Measurements from ENCODE around the gene SERPINB6.
A peak's percentile ranks its signal among the peaks of the same experiment; 100 is the strongest.
"Not testable (repeated sequence)": the region's sequence is repeated elsewhere in the genome, so short reads cannot be mapped to it uniquely, and the experiment has no call there.

SERPINB6 gene

DNA sequence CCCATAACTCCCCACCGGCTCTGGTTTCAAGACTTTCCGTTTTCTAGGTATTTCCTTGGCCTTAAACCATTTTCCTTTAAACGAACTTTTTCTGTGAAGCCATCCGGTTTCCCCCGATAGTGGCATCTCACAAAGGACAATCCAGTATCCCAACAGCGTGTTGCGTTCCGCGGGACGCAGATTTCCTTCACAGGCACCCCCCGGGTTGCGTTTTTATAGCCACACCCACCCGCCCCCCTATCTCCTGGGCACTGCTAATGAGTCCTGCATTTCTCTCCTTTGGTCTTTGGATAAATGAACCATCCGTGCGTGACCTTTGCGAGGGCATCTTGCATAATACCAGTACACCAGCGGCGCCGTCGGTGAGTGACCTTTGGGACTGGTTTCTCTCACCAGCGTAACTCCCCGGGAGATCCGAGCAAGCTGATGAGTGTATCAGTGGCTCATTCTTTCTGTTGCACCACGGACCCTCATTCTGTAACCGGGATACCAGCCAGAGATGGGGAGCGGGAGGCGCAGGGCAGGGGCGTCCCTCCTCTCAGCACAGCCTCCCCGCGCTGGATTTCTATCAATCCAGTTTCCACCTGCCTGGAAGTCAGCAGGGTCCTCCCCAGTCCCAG, 27.7 kb upstream of the SERPINB6 start:
- DNase-seq = peak; percentile 43

DNA sequence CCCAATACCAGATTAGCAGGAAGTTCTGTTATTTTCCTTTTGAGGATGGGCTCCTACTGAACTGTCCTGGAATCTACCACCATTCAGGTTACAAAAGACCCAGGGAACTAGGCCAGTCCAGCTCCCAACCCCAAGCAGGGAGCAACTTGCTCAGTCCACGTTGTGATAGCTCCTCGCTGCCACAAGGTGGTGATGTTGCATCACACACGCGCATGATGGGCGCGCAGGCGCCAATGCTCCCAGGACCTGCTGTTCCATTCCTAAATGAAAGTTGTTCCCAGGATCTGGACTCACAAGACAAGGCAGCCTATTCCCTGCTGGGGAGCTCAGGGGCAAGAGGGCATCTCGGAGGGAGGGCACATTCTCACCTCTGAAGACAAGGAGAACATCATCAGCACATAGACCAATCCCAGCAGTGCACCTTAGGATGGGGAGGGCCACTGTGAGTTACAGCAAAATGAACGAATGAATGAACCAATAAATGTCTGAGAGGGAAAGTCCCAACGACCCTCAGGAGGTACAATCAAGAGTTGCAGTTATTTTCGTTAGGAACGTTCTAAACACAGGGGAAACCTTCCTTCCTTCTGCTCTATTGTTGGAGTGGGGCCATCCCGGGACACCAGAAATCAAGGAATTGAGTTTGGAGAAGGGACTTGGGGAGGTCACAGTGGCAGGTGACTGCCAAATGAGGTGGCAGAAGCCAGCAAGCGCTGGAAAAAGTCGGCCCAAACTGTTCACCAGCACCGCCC, 27.1 kb upstream of the SERPINB6 start:
- not testable (repeated sequence) for DNase-seq

DNA sequence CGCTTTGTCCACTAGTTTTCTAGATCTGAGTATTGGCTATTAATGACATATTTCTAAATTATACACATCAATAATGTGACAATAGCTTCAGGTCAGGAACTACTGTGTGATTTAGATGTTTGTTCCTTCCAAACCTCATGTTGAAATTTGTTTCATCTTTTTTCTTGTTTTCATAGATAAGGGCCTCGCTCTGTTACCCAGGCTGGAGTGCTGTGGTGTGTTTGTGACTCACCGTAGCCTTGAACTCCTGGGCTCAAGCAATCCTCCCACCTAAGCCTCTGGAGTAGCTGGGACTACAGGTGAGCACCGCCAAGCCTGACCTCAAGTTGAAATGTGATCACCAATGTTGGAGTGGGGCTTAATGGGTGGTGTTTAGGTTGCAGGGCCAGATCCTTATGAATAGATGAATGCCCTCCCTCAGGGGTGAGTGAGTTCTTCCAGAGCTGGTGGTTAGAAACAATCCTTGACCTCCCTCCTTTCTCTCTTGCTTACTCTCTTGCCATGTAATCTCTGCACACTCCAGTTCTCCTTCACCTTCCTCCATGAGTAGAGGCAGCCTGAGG, 22.5 kb upstream of the SERPINB6 start:
- DNase-seq = no peak

DNA sequence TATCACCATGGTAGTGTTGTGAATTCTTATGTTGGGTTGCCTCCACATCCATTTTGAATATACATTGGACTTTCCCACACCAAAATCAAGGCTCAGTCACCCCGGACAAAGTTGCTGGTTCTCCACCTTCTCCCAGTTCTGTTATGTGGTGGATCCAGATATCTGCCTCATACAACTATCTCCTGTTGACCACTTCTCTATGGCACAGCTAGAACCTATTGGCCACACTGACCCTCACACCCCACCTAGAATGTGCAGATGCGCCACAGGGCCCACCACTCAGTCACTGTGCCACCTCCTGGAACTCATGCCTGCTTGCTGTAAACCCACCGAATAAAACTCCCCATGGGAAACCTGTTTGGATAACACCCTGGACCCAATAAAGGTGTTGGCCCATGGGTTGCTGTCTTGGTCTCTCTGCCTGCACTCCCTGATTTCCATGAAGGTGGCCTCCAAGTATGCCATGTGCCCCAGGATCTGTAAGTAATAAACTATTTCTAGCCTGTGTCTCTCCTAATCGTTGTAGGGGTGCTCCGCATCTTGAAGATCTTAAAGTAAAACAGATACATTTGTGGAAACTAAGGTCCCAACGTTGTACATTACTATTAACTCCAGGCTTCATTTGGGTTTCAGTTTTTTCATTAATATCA, 21.1 kb upstream of the SERPINB6 start:
- DNase-seq = no peak

DNA sequence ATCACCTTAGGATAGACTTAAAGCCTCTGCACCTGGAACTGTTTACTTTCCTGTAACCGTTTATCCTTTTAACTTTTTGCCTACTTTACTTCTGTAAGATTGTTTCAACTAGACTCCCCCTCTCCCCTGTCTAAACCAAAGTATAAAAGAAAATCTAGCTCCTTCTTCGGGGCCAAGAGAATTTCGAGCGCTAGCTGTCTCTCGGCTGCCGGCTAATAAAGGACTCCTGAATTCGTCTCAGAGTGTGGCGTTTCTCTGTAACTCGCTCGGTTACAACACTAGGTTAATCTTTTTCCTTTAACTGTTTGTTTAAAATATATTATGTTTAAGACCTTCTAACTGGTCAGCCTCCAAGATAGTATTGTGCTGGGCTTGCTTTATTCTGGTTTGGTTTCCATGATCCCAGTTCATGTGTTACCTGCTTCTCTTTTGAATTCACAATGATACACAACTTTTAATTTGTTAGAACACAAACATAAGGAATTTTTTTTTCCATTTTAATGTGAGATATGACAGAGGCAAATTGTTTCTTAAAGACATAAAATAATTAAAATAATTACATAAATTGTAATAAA, 19.7 kb upstream of the SERPINB6 start:
- no peak for DNase-seq

DNA sequence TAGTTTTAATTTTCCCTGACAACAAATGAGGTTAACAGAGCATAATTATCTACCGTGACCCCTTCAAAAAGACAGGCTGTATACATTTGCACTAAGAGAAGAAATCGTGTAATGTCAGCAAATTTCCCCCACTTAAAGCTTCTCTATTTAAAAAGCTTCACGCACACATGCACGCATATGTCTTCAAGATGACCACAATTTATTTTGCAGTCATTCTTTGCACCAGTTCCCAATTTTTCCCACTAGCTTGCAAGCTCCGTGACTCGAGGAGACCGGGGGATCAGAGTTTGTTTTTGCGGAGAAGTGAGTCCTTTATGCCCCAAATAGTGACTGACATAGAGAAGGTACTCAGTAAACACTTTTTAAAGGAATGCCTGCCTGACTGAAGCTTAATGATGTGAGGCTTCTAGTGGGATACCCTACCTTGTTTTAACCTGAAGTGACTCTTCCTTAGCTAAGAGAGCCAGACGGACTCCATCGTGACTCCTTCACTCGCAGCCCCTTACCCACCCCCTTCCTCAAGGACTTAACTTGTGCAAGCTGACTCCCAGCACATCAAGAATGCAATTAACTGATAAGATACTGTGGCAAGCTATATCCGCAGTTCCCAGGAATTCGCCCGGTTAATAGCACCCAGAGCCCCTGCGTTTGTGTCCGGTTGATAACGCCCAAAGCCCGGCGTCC, 19.0 kb upstream of the SERPINB6 start:
- no peak for DNase-seq

DNA sequence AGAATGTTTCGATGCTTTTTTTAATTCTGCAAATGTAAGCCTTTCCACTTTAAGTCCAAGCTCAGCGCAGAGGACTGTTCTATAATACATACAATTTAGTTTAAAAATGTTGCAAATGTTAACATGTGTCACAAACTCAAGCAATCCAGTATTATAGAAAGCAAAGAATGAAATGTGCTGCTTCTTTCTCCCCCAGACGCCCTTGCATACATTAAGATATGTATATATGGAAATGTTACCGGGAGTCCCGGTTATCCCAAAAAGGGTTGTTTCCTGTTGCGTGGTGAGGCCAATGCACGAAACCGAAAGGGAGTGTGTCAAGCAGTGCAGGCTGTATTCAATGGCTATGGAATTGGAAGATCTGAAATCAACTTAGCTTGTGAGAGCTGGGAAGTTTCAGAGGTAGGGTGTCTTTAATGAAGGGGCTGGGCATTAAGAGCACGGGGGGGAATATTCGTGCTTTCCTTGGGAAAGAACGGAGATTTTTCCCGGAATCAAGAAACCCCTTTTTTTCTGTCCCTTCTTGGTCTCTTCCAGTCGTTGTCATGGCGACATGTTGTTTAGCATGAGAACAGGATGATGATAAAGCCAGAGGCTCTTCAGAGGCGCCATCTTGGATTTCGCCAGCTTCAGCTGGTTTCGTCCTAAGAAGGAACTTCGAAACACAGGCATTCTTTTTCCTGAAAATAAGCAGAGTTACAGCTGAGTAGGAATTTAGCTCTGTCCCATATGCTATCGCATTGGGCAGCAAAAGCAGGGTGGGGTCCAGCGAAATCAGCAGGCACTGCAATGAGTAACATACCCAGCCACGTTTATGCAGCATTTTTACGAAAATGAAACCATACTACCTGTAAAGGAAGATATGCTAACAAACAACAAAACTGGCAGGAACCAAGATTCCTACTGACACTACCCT, 18.2 kb upstream of the SERPINB6 start:
- peak; percentile 93 for DNase-seq

DNA sequence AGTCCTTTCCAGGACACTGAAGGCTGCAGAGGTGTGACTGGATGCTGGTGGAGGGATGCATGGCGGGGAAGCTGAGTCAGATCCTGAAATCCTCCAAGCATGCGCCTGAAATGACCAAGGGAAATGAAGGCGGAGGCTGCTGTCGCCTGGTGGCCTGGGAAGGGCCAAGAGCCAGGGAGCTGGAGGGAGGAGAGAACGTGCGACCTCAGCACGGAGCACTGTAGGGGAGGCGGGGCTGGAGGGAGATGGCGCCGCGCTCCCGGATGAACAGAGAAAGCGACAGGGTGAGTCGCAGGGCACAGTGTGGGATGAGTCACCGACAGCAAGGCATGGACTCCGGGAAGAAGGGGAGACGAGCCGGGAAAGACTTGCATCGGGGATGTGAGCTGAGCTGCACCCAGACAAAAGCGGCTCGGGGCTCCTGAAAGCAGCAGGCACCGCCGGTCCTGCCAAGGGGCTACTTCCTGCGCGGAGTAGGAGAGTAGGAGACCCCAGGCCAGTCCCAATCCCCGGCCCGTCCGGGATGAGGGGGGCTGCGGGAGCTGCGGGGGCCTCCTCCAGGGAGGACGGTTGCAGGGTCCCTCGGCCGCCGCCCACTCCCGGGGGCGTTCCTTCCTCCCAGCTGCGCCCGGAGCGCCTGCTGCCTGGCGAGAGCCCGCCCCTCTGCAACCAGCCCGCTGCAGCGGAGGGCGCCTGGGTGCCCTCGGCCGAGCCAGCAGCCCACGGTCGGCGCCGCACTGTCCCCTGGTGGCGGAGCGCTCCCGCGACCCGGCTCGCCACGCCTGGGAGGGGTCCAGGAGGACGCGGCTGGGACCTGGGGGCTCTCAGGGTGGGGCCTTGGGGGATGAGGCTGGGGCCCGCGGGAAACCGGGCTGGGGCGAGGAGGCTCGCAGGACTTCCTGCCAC, 17.3 kb upstream of the SERPINB6 start:
- DNase-seq = peak; percentile 89

DNA sequence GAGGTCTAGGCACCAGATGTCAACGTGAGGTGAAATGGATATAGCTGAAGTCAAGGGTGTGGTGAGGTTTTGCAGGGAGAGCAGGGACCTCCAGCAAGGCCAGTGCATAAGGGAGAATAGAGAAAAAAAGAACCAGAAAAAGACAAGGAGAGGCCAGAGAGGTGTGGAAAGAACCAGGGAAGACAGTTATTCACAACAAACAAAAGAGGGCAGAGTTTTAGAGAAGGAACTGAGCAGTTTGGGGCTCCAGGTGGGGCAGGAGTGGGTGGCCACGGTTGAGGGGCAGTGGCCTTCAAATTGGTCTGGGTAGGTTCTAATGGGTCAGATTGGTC, 16.7 kb upstream of the SERPINB6 start:
- no peak for DNase-seq

DNA sequence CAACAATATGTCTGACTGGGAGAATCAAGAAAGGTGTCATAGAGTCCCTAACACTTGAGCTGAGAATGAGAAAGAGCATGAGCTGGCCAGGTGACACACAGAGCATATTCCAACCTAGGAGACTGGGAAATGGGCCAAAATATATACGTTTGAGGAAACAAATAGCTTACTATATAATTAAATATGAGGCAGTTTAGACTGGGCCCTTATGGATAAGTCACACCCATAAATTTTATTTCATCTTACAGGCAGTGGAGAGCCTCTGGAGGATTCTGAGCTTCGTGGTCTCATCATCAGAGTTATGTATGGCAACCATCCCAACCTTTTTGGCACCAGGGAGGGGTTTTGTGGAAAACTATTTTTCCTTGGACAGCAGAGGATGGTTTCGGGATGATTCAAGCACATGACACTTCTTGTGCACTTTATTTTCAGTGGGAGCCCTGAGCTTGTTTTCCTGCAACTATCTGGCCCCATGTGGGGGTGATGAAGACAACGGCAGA, 15.4 kb upstream of the SERPINB6 start:
- DNase-seq = no peak

DNA sequence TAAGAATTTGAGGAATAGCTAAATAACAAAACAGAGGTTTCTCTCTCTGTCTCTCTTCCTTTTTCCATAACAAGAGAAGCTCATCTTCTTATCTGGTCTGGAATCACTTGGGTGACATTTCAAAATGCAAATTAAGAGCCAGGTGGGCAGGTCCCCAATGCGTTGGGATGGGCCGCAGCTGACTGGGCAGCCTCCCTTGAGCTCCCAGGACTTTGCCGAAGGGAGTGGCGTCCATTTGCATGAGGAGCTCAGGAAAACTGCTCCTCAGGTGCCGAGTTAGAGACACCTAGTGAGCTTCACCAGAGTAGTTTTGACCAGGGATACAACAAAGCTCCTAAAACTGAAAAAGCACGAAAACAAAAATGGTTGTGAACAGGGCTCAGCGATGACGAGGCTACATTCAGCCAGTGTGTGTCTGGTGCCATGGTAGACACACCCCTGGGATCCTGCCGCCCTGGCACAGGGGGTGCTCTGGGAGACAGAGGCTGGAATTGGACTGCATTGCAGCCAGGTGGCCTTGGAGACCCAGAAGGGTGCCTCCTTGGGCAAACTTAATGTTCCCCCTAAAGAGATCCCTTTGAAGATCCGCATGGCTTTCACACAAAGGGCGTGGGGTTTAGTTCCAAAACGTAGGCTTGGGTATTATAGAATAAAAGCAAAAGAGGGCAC, 13.5 kb upstream of the SERPINB6 start:
- DNase-seq = no peak

DNA sequence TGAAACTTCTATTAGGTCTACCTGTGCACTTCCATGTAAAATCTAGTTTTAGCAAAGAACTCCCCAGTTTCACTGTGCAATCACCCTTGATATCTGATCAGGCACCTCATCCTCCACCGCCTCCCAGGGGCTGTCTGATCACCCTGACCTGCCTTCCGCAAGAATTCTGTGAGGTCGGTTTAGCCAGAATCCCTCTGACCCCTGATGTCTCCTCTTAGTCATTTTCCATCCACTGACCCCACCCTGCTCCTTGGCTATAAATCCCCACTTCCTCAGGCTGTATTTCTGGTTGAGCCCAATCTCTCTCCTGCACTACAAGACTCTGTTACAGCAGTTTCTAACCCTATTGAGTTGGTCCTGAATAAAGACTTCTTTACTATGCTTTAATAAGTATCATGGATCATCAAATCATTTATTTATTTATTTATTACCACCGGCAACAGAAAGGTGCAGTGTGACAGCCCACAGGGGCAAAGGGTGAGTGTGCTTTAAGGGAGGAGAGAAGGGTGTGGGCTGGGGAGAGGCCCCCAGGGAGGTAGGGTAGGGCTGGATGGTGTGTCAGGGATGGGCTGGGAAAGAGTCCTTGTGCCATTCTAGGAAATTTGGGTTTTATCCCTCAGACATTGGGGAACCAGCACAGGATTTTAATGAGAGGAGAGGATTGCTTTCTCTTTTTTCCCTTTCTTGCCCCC, 11.2 kb upstream of the SERPINB6 start:
- no peak for DNase-seq

DNA sequence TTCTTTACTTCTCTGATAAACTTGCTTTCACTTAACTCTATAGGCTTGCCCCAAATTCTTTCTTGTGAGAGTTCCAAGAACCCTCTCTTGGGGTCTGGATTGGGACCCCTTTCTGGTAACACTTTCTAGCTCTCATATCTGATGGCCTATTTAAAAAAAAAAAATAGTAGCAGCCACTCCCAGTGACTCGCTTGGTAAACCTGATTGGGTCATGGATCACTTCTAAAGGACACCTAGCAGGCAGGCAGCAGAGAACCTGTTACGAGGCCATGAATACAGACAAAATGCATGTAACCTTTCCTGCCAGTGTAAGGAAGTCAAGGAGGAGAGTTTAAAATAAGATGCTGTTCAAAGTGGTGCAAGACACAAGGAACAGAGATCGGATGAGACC, 9.1 kb upstream of the SERPINB6 start:
- no peak for DNase-seq

DNA sequence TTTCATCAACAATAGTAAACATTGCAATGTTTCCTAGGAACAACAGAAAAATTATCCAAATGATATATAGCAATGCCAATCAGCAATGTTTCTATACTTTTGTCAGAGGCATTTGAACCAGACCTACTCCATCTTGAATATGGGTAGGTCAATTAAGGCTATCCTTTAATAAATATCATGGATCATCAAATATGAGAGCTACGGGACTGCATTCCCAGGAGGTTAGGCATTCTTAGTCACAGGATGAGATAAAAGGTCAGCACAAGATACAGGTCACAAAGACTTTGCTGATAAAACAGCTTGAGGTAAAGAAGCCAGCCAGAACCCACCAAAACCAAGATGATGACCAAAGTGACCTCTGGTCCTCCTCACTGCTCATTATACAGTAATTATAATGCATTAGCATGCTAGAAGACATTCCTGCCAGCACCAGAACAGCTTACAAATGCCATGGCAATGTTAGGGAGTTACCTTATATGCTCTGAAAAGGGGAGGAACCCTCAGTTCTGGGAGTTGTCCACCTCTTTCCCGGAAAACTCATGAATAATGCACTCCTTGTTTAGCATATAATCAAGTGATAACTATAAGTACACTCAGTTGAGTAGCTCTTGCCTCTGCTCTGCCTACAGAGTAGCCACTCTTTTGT, 8.6 kb upstream of the SERPINB6 start:
- DNase-seq = no peak

DNA sequence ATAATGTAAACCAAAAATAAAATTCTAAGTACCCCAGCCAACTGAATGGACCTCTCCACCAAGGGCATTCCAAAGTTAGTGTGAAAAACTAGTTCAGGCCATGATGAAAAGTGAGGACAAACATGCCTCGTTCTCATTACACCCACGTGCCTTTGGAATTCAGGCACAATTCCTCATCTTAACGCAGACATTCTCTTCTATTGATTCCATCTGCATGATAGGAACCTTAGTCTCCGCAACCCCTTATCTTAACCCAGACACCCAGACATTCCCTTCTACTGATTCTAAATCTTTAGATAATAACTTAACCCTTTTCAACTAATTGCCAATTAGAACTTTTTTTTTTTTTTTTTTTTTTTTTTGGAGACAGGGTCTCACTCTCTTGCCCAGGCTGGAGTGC, 7.6 kb upstream of the SERPINB6 start:
- DNase-seq = no peak

DNA sequence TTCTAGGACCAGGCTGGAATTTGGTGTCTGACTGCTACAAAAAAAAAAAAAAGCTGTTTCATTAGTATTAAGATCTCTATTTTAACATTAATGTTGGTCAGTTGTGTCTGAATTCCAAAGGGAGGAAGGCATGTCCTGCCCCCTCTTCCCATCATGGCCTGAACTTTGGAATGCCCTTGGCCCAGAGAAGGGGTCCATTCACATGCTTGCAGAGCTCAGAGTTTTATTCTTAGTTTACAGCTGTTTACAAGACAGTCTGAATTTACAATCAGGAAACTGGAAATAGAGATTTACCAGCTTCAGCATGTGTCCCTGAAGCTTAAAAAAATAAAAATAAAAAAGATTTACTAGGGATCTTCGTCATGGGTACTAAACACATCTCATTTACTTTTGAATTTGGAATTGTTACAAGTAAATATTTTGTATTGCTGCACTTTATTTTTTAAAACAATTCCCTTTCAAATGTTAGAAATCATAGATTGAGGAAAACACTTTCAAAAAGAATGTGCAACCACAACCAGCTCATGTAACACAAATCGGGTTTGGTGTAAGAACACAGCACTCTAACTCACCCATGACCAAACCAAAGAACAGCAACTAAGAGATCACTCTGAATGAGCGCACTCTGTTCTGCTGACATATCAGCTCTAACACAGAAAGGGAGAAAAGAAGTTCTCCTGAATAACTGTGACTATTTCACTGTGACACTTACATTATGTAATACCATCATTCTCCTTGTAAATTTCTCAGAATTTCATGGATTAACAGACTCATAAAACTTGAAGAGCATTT, 6.6 kb upstream of the SERPINB6 start:
- DNase-seq = no peak

DNA sequence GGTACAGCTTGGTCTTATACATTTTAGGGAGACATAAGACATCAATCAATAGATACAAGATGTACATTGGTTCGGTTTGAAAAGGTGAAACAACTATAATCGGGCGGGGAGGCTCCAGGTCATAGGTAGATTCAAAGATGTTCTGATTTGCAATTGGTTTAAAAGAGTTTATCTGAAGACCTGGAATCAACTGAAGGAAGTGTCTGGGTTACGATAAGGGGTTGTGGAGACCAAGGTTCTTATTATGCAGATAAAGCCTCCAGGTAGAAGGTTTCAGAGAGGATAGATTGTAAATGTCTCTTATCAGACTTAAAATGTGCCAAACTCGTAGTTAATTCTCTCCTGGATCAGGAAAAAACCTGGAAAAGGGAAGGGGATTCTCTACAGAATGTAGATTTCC, 5.9 kb upstream of the SERPINB6 start:
- no peak for DNase-seq

DNA sequence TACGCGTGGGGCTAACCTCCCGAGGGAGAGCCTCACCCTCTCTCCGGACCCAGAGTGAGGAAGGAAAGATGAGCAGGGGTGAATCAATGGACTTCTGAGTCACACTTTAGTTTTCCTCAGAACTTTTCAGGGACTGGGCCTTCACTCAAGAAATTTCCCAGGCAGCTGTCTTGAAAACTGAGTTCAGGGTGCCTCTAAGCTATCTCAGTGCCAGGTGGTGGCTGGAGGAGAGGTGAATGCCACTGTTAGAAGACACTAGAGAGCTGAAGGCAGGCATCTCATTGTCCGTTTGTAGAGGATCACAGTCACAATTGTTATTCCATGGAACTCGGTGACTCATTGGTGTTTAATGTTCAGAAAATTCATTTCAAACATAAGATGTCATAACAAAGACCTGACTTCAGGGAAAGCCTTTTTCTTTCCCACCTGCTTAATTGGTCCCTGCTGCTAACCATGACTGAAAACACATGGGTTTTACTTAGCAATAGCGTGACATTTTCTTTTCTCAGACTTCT, 5.3 kb upstream of the SERPINB6 start:
- DNase-seq = no peak
